GM19035 (cell line): ENCODE results near the gene ANK3.

Experiments
- ATAC-seq: cut with Tn5 transposase; IDR thresholded peaks from one replicate; pipeline ENCODE4 v1.9.1; 2021; ENCODE audit not compliant: unreplicated experiment

The ANK3 gene

GRCh38 chr10:60286559-60286958 is 103.1 kb downstream of the ANK3 start:
- ATAC-seq: no peak

- no peak for ATAC-seq
Measured at GRCh38 chr10:60283397-60283796, 106.3 kb downstream of the ANK3 start.

- ATAC-seq: no peak
Measured at GRCh38 chr10:60282771-60283353, 106.8 kb downstream of the ANK3 start.

- no peak for ATAC-seq
Measured at GRCh38 chr10:60281792-60282353, 107.8 kb downstream of the ANK3 start.

- ATAC-seq: no peak
Measured at GRCh38 chr10:60281331-60281730, 108.3 kb downstream of the ANK3 start.

GRCh38 chr10:60280475-60280874 is 109.2 kb downstream of the ANK3 start:
- no peak for ATAC-seq

- ATAC-seq: no peak
Measured at GRCh38 chr10:60277656-60278055, 112.0 kb downstream of the ANK3 start.

GRCh38 chr10:60276232-60276631 is 113.4 kb downstream of the ANK3 start:
- ATAC-seq: no peak

GRCh38 chr10:60271319-60272040 is 118.2 kb downstream of the ANK3 start:
- ATAC-seq: no peak

GRCh38 chr10:60270426-60270825 is 119.2 kb downstream of the ANK3 start:
- no peak for ATAC-seq

GRCh38 chr10:60267802-60268201 is 121.9 kb downstream of the ANK3 start:
- ATAC-seq: no peak

- no peak for ATAC-seq
Measured at GRCh38 chr10:60266513-60266912, 123.2 kb downstream of the ANK3 start.

GRCh38 chr10:60262647-60263126 is 127.0 kb downstream of the ANK3 start:
- no peak for ATAC-seq

GRCh38 chr10:60260321-60260720 is 129.4 kb downstream of the ANK3 start:
- ATAC-seq: no peak

GRCh38 chr10:60258429-60258797 is 131.3 kb downstream of the ANK3 start:
- ATAC-seq: no peak

- ATAC-seq: no peak
Measured at GRCh38 chr10:60257767-60258428, 131.8 kb downstream of the ANK3 start.

- ATAC-seq: no peak
Measured at GRCh38 chr10:60254776-60255175, 134.9 kb downstream of the ANK3 start.

- ATAC-seq: no peak
Measured at GRCh38 chr10:60253484-60253883, 136.2 kb downstream of the ANK3 start.

GRCh38 chr10:60252688-60253087 is 137.0 kb downstream of the ANK3 start:
- ATAC-seq: no peak

GRCh38 chr10:60246382-60246781 is 143.3 kb downstream of the ANK3 start:
- no peak for ATAC-seq

GRCh38 chr10:60239228-60239627 is 150.4 kb downstream of the ANK3 start:
- ATAC-seq: no peak

GRCh38 chr10:60238759-60239100 is 150.9 kb downstream of the ANK3 start:
- no peak for ATAC-seq
